IPS-18c (cell line): ENCODE measurements around the gene PPIP5K2.
"Not testable (repeated sequence)": the region's sequence is repeated elsewhere in the genome, so short reads cannot be mapped to it uniquely, and the experiment has no call there.

Experiments used
- H3K4me3 ChIP-seq: 2 replicates; pipeline ENCODE4 v1.7.0; 2013; ENCODE audit warnings: low read depth, mild to moderate bottlenecking, low read length, moderate library complexity; ENCODE audit not compliant: insufficient read depth
- H3K9me3 ChIP-seq: one replicate; pipeline ENCODE4 v1.6.1; 2013; ENCODE audit warnings: mild to moderate bottlenecking, low read length, moderate library complexity; ENCODE audit not compliant: control insufficient read depth, insufficient read depth

The PPIP5K2 gene

GRCh38 chr5:103114440-103114839 lies 5.7 kb upstream of the PPIP5K2 start:
- H3K9me3 ChIP-seq, result no peaks in the 10 kb centered on the region
- no peak overlapping the region for H3K4me3 ChIP-seq

GRCh38 chr5:103117471-103117991 lies 2.6 kb upstream of the PPIP5K2 start:
- no peaks in the 10 kb centered on the region for H3K9me3 ChIP-seq
- no peak overlapping the region for H3K4me3 ChIP-seq

- Histone ChIP-seq H3K9me3 (no peaks in the 10 kb centered on the region), H3K4me3 (peak overlapping the region; percentile 79)
These were observed 884 bp upstream of the PPIP5K2 start for GRCh38 chr5:103119070-103119764.

DNA sequence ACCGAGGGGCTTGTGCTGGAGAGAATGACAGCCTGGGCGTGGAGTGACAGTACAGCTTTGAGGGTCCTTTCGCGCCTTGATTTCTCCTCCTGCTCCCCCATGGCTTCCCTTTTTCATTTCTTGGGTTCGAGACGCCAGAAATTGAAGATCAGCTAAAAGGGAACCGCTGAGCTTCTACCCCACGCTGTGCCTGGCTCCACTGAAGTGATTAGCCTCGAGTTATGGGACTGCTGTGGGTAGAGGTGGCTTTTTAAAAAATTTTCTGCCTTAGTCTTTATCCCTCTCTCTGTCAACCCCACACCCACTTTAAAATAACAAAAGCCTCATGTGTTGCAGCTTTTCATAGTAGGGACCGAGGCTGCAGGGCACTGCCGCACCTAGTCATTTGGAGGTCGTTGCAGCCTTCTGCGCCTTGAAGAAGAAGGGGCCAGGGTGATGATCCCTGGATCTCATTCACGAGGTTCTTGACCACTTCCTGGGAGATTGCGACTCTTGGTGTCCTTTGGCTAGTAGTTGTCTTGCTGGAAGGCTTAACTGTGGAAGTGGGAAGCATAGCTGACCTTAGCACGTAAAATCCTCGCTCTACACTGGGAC lies 603 bp downstream of the PPIP5K2 start:
- Histone ChIP-seq H3K4me3 (peak overlapping the region; percentile 79), H3K9me3 (no peaks in the 10 kb centered on the region)

- Histone ChIP-seq H3K9me3 (no peaks in the 10 kb centered on the region), H3K4me3 (no peak overlapping the region)
These were observed 2.1 kb downstream of the PPIP5K2 start for GRCh38 chr5:103122242-103122641.

DNA sequence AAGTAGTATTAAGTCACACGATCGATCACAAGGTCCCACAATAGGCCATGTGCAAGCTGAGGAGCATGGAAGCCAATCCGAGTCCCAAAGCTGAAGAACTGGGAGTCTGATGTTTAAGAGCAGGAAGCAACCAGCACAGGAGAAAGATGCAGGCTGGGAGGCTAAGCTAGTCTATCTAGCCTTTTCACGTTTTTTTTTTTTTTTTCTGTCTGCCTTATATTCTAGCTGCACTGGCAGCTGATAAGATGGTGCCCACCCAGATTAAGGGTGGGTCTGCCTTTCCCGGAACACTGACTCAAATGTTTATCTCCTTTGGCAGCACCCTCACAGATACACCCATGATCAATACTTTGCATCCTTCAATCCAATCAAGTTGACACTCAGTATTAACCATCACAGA lies 6.5 kb downstream of the PPIP5K2 start:
- H3K9me3 ChIP-seq, result no peaks in the 10 kb centered on the region
- no peak overlapping the region for H3K4me3 ChIP-seq

GRCh38 chr5:103127292-103127817 lies 7.3 kb downstream of the PPIP5K2 start:
- H3K4me3 ChIP-seq, result no peak overlapping the region
- no peaks in the 10 kb centered on the region for H3K9me3 ChIP-seq

DNA sequence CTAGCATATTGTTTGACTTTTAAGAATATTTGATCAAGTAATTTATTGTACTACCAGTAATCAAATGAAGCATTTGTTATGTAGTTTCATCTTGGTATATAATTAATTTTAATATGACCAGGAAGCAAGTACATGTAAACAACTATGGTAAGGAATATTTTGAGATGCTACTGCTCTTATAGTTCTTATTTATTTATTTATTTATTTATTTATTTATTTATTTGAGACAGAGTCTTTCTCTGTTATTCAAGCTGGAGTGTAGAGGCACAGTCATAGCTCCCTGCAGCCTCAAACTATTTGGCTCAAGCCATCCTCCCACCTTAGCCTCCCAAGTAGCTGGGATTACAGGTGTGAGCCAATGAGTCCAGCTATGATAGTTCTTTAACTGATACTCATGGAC lies 8.1 kb downstream of the PPIP5K2 start:
- Histone ChIP-seq H3K4me3 (no peak overlapping the region), H3K9me3 (no peaks in the 10 kb centered on the region)

GRCh38 chr5:103132684-103133083 lies 12.6 kb downstream of the PPIP5K2 start:
- Histone ChIP-seq H3K4me3 (no peak overlapping the region), H3K9me3 (peaks cover 2% of the 10 kb centered on the region)

- Histone ChIP-seq H3K4me3 (no peak overlapping the region), H3K9me3 (peaks cover 2% of the 10 kb centered on the region)
These were observed 13.1 kb downstream of the PPIP5K2 start for GRCh38 chr5:103133231-103133630.

GRCh38 chr5:103135461-103135860 lies 15.4 kb downstream of the PPIP5K2 start:
- Histone ChIP-seq H3K9me3 (peaks cover 2% of the 10 kb centered on the region), H3K4me3 (no peak overlapping the region)

- H3K4me3 ChIP-seq, result no peak overlapping the region
- peaks cover 2% of the 10 kb centered on the region for H3K9me3 ChIP-seq
These were observed 18.1 kb downstream of the PPIP5K2 start for GRCh38 chr5:103138202-103138690.

- H3K9me3 ChIP-seq, result peaks cover 2% of the 10 kb centered on the region
- no peak overlapping the region for H3K4me3 ChIP-seq
These were observed 19.3 kb downstream of the PPIP5K2 start for GRCh38 chr5:103139264-103139865.

- H3K4me3 ChIP-seq, H3K9me3 ChIP-seq: not testable (repeated sequence)
These were observed 22.0 kb downstream of the PPIP5K2 start for GRCh38 chr5:103142132-103142531.

GRCh38 chr5:103145196-103145595 lies 25.1 kb downstream of the PPIP5K2 start:
- Histone ChIP-seq H3K9me3 (no peaks in the 10 kb centered on the region), H3K4me3 (no peak overlapping the region)

DNA sequence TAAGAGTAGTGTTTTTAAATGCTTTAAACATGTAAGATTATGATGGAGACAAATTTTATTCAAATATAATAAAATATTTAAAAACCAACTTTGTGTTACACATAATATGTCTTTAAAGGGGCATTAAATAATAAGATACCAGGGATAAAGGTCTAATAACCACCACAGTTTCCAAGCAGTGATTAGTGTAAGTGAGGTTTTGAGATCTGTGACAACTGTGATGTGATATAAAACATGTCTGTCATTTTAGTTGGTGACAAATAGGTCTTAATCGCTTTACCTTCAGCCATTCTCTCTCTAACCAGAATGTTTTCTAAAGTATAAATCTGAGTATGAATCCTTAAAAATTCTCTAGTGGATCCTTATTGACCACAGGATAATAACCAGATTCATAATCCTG lies 28.1 kb downstream of the PPIP5K2 start:
- Histone ChIP-seq H3K9me3 (no peaks in the 10 kb centered on the region), H3K4me3 (no peak overlapping the region)

DNA sequence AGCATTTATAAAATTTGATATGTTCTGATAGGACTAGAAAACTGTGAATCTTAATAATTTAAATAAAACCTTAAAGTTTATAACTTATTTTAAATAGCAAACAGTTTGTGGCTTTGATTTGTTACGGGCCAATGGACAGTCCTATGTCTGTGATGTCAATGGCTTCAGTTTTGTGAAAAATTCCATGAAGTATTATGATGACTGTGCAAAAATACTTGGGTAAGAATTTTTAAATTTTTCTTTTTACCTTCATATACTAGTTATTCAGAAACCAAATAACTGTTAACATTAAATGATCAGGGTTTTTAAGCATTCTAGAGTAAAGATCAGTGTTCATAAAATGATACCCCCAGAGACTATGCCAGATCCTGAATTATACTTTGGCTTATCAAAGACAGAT lies 31.1 kb downstream of the PPIP5K2 start:
- Histone ChIP-seq H3K9me3 (no peaks in the 10 kb centered on the region), H3K4me3 (no peak overlapping the region)

- H3K4me3 ChIP-seq, result no peak overlapping the region
- H3K9me3 ChIP-seq, result no peaks in the 10 kb centered on the region
These were observed 46.6 kb downstream of the PPIP5K2 start for GRCh38 chr5:103166706-103167105.
